ENCODE measurements around the gene RNASEL.

Gene RNASEL

DNA sequence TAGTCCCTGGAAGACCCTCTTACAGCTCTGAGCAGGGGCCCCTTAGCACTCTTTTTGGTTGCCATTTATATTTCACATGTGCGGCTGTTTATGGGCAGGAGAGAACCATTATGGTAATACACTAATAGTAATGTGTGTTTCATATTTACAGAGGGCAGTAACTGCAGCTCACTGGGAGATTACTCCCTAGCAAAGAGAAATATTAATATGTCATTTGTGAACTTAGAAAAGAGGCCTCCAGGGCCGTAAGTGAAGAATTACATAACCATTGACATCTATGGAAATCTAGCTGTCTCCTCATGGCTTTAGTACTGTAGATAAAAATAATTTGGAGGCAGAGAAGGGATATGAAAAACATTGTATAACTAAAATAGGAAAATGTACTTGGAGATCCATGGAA lies 38.6 kb upstream of the RNASEL start:
- Histone ChIP-seq H3F3A (ENCODE audit: insufficient read depth, low read length) (no peaks in the 10 kb centered on the region), H3K4me3 (ENCODE audit: low read depth, low read length, poor library complexity, severe bottlenecking) (no peak overlapping the region), H3K9ac (ENCODE audit: low read length) (no peak overlapping the region), H3K27me3 (ENCODE audit: insufficient read depth, low read length) (no peaks in the 10 kb centered on the region), H3K4me2 (ENCODE audit: low read length) (no peak overlapping the region), H3K9me3 (ENCODE audit: low read length) (no peaks in the 10 kb centered on the region), H3K36me3 (ENCODE audit: insufficient read depth, low read length) (no peaks in the 10 kb centered on the region), H4K20me1 (ENCODE audit: insufficient read depth, low read length) (no peaks in the 10 kb centered on the region), H2AFZ (ENCODE audit: low read length) (no peak overlapping the region), H3K79me2 (ENCODE audit: insufficient read depth, low read length) (no peaks in the 10 kb centered on the region), H3K9me2 (ENCODE audit: low read depth, low read length) (no peaks in the 10 kb centered on the region), H3K4me1 (ENCODE audit: insufficient read depth, low read length, severe bottlenecking) (peaks cover 43% of the 10 kb centered on the region), H3K27ac (ENCODE audit: low read depth, low read length, poor library complexity, severe bottlenecking) (no peak overlapping the region)
- no peak for TF ChIP-seq EZH2 (IDR thresholded peaks at IDR 0.05; ENCODE audit: borderline replicate concordance, low read length)
- TF ChIP-seq, protein P1, sequence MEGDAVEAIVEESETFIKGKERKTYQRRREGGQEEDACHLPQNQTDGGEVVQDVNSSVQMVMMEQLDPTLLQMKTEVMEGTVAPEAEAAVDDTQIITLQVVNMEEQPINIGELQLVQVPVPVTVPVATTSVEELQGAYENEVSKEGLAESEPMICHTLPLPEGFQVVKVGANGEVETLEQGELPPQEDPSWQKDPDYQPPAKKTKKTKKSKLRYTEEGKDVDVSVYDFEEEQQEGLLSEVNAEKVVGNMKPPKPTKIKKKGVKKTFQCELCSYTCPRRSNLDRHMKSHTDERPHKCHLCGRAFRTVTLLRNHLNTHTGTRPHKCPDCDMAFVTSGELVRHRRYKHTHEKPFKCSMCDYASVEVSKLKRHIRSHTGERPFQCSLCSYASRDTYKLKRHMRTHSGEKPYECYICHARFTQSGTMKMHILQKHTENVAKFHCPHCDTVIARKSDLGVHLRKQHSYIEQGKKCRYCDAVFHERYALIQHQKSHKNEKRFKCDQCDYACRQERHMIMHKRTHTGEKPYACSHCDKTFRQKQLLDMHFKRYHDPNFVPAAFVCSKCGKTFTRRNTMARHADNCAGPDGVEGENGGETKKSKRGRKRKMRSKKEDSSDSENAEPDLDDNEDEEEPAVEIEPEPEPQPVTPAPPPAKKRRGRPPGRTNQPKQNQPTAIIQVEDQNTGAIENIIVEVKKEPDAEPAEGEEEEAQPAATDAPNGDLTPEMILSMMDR (IDR thresholded peaks at IDR 0.05; ENCODE audit: low read length): no peak

DNA sequence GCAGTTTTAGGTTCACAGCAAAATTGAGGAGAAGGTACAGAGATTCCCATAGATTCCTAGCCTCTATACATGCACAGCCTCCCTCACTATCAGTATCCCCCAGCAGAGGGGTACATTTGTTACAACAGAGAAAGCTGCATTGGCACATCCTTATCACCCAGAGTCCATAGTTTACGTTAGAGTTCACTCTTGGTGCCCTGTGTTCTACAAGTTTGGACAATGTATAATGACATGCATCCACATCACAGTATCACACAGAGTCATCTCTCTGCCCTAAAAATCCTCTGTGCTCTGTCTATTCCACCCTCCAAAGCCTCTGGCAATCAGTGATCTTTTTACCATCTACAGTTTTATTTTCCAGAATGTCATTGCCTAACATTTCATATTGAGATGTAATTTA lies 37.5 kb upstream of the RNASEL start:
- Histone ChIP-seq H3K9me2 (ENCODE audit: low read depth, low read length) (no peaks in the 10 kb centered on the region), H3K27me3 (ENCODE audit: insufficient read depth, low read length) (no peaks in the 10 kb centered on the region; the same call in 1 of the 2 replicates), H3F3A (ENCODE audit: insufficient read depth, low read length) (no peaks in the 10 kb centered on the region), H3K4me1 (ENCODE audit: insufficient read depth, low read length, severe bottlenecking) (peaks cover 35% of the 10 kb centered on the region), H3K9ac (ENCODE audit: low read length) (no peak overlapping the region), H2AFZ (ENCODE audit: low read length) (no peak overlapping the region), H3K4me3 (ENCODE audit: low read depth, low read length, poor library complexity, severe bottlenecking) (no peak overlapping the region), H3K36me3 (ENCODE audit: insufficient read depth, low read length) (no peaks in the 10 kb centered on the region), H4K20me1 (ENCODE audit: insufficient read depth, low read length) (no peaks in the 10 kb centered on the region), H3K79me2 (ENCODE audit: insufficient read depth, low read length) (no peaks in the 10 kb centered on the region), H3K9me3 (ENCODE audit: low read length) (no peaks in the 10 kb centered on the region), H3K27ac (ENCODE audit: low read depth, low read length, poor library complexity, severe bottlenecking) (no peak overlapping the region), H3K4me2 (ENCODE audit: low read length) (no peak overlapping the region)
- no peak for TF ChIP-seq EZH2 (IDR thresholded peaks at IDR 0.05; ENCODE audit: borderline replicate concordance, low read length)
- TF ChIP-seq, protein P1 (IDR thresholded peaks at IDR 0.05; ENCODE audit: low read length): no peak

DNA sequence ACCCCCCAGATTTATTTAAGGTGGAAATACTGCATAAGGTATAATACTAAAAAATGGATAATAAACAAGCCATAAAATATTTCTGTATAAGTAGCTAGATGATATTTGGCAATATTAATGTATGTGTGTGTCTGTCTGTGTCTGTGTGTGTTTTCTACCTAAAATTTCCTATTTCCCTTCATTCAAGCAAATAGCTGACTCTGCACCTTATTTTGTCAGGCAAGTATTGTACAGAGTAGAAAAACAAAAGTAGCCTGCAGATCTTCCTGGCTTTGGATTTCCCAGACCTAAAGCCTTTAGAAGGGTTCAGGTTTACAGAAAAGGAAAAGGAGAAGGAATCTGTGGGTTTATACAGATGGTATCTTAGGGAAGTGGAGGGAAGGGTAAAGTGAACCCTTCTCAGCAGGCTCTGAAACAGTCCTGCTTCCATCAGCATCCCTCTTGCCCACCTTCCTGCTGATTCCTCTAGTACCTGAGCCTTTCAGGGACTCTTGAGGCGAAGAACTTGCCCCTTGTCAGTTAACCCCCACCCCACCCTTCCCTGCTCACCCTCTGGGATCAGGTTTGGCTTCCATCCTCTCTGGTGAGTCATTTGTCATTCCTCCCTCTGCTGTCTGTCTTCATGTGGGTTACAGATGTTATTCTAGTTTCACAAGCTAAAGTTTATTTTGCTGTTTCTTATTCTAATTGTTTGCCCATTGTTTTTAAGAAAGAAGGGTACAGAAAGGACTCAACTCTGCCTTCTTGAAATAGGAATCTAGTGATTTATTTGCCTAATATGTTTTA lies 36.9 kb upstream of the RNASEL start:
- no peak overlapping the region for H3K4me2 ChIP-seq (ENCODE audit: low read length)
- no peak overlapping the region for H3K4me3 ChIP-seq (ENCODE audit: low read depth, low read length, poor library complexity, severe bottlenecking)

More for the DNA sequence above, 36.9 kb upstream of the RNASEL start:
- TF ChIP-seq, protein P1 (IDR thresholded peaks at IDR 0.05; ENCODE audit: low read length): no peak
- peaks cover 32% of the 10 kb centered on the region for H3K4me1 ChIP-seq (ENCODE audit: insufficient read depth, low read length, severe bottlenecking)
- H3K27ac ChIP-seq (ENCODE audit: low read depth, low read length, poor library complexity, severe bottlenecking): no peak overlapping the region
- no peaks in the 10 kb centered on the region for H3K79me2 ChIP-seq (ENCODE audit: insufficient read depth, low read length)
- no peak overlapping the region for H2AFZ ChIP-seq (ENCODE audit: low read length)
- no peaks in the 10 kb centered on the region for H3K36me3 ChIP-seq (ENCODE audit: insufficient read depth, low read length)
- H4K20me1 ChIP-seq (ENCODE audit: insufficient read depth, low read length): no peaks in the 10 kb centered on the region
- H3K9me3 ChIP-seq (ENCODE audit: low read length): 0 out of 2 replicates have a peak, but pooled peaks cover 2% of the 10 kb centered on the region
- H3K9ac ChIP-seq (ENCODE audit: low read length): no peak overlapping the region
- no peaks in the 10 kb centered on the region for H3K9me2 ChIP-seq (ENCODE audit: low read depth, low read length)
- H3K27me3 ChIP-seq (ENCODE audit: insufficient read depth, low read length): no peaks in the 10 kb centered on the region; the same call in 1 of the 2 replicates
- no peaks in the 10 kb centered on the region for H3F3A ChIP-seq (ENCODE audit: insufficient read depth, low read length)

Measured in OCI-LY1 (cell line).